CD4-positive, alpha-beta T cell treated with Interleukin-15 for 1 hour (primary cell): ENCODE data around the gene UTP20.

Experiments used
- DNase-seq: peaks from one replicate; pipeline ENCODE4 v3.0.0-alpha.2; 2020

Gene UTP20

DNA sequence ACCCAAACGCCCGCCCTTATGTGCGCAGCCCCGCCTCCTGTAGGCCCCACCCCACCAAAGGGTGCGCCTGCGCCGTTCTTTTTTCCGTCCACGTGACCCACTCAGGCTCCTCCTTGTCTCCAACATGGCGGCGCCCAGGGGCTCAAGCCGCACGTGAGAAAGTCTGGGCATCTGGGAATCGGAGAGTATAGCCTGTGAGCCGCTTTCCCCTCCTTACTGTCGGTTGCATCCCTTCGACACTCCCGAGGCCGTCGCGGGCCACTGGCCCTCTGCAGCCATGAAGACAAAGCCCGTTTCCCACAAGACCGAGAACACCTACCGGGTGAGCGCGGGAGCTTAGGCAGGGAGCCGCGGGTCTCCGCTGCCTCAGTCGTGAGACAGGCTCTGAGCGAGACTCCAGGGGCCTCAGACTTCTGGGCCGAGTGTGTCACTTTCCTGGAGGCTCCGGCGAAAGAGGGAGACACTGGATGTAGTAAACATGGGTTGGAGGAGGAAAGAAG, at the start of gene UTP20:
Gene UTP20, plus strand, starts transcription at position 100 of the 500 bp plus-strand sequence. Its CDS starts 178 bp downstream, at position 278.
- DNase-seq, result peak; percentile 89

DNA sequence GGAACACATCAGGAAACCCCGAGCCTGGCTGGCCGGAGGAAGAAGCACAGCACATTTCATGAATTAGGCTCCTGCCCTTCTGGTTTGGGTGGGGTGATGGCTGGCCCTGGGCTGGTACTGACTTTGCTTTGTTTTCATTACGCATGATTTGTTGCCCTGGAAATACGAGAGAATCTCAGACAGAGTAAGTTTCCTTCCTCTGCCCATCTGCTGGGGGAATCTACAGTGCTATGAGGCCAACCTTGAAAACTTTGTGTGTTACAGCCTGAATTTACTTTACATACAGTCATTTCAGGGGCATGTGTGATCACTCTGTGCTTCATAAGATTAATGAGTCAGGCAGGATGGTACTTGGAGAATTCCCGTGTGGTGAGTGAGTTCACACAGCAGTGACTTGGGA, 49.4 kb upstream of the UTP20 start:
- DNase-seq, result no peak

DNA sequence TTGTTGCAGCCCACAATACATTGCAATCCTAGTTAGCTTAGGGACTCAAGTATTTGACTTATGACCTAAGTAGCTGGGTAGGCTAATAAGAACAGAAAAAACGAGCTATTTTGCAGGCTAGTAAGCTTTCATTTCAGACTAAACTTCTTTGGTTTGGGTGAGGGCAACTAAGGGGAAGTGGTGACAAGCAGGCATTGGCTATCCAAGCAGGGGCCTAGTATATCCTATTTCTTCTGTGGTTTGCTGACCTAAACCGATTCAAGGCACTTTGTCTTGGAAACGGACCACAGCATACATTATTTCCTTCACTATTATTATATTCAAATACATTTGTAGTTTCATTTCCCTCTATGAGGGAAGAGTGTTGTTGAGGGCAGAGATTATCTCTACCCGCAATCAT, 48.3 kb upstream of the UTP20 start:
- no peak for DNase-seq

DNA sequence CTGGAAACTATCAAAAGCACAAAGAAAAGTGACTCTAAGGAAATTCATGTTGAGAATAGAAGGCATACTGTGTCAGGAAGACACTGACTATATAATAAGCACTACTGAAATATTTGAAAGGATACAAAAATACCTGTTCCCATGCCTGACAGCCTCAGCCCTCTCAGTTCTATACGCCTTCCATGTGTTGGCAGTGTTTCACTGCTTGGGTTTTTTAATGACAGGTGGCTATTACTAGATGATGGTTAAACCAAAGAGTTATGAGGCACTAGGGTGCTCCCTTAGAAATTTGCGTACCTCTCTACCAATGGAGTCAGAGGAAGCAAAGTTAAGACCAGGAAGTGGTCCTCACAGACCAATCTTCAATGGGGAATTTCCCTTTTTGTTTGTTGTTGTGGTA, 44.2 kb upstream of the UTP20 start:
- no peak for DNase-seq

DNA sequence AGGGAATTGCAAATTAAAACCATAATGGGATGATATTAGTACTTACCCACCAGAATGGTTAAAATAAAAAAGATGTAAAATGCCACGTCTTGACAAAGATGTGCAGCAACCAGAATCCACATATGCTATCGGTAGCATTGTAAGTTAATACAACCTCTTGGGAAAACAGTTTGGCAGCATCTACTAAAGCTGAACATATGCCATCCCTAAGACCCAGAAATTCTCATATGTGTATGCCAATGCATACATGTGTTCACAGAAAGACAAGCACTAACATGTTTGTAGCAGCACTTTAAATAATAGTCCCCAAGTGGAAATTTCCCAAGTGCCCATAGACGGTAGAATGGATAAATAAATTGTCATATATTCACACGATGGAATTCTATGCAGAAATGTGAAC, 41.6 kb upstream of the UTP20 start:
- DNase-seq, result no peak

DNA sequence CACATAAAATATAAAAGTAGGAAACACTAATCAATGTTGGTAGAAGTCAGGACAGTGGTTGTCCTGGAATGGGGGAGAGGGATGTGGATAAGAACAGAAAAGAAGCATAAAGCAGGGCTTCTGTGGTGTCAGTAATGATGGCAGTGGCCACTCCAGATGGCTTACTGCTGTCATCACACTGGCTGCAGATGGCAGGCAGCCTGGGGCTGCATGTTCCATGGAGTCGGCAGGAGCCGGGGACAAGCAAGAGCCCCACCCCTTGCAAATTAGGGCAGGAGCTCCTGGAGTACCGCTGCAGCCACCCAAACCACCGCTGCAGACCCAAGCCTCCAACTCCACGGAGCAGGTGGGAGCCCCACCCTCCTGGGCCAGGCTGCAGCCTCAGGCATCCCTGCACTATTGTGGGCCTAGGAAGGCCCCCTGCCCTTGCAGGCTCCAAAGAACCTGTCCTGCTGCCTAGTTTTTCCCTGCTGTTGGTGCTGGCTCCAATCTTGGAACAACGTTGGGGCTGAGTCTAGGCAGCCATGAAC, 41.0 kb upstream of the UTP20 start:
- DNase-seq, result no peak

DNA sequence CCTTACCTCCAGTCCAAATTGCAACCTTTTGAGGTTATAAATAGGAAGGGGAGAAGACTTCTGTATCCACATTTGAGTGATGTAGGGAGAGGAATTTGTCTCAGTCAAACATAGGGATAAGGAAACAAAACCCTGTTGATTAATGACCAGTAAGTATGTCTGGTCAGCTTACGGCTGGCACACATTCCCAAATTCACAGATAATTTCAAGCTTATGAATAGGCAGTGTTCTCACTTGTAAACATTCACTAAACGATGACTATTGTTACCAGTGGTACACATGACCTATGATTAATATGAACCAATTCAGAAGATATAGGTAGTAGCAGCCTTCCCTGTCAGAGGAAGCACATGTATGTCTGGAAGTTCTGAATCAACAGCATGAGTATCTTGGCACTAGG, 36.8 kb upstream of the UTP20 start:
- no peak for DNase-seq

DNA sequence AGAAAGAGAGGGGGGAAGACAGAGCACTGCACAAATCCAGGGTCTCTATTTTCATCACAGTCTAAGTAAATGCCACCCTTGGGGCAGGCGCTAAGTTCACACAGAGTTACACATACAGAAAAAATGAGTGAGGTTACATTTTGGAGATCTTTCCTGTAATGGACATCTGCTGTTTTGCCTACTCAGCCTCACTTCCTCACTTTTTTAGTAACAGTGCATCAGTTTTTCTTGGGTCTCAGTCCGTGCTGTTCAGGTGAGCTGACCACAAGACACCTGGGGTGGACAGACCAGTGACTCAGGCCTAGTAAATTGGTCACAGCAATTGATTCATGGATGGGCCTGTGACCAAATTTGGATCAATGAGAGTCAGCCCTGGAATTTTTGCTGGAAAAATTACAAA, 36.3 kb upstream of the UTP20 start:
- no peak for DNase-seq

DNA sequence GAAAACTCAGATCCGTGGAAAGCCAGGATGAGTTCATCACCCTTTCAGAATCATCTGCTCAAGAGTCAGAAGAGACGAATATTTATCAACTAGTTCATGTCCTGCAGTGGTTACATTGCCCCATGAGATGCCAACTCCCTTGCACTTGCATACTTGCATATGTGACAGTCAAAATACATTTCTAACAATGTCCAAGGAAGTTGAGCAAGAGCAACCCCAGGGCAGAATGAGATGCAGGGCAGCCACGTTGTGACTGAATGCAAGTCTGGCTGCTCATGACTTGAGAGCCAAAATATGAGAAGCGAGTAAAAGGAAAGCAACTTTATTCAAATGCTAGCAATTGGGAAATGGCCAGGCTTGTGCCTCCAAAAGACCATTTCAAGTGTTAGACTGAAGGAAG, 23.6 kb upstream of the UTP20 start:
- no peak for DNase-seq

DNA sequence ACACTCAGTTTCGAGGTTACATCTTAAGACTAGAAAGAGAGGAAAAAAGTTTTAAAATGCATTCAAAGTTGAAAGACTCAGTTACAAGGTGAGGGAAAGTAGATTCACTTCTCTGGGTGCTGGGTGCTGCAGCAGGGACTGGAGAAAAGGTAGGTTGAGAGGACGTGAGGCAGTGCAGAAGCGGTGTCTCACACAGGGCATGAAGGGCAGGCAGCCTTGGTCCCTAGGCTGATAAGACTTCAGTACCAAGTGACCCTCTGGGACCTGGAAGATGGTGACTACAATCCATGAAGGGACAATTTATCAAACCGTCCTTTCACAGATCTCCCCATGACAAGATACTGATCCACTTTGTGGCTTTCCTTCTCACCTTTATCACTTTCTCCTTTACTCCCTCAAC, 22.5 kb upstream of the UTP20 start:
- no peak for DNase-seq

DNA sequence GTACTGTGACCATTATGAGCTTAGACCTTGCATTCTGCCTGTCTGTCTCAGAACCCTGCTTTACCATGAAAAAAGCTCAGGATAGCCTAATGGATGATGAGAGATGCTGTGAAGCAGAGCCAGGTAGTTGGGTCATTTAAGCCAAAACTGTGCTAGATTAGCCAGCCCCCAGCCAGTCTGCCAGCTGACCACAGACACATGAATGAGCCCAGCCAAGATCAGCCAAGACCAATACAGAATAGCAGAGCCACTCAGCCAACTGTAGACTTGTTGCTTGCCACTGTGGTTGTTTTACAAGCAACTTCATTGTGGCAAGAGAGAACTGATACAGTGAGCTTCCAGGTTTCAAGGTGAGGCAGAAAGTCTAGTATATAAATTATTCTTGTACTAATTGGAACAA, 12.8 kb upstream of the UTP20 start:
- no peak for DNase-seq

DNA sequence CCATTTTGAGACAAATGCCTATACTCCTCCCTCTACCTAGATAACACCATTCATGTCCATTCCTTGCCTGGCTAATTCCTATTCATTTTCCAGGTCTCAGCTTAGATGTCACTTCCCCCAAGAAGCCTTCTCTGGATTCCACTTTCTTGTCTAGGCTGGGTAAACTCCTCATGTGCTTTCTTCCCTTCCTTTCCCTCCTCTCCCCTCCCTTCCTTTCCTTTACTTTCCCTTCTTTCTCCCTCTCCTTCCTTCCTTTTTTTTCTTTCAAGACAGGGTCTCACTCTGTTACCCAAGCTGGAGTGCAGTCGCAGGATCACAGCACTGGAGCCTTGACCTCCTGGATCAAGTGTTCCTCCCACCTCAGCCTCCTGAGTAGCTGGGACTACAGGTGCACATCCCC, 3.5 kb upstream of the UTP20 start:
- no peak for DNase-seq

DNA sequence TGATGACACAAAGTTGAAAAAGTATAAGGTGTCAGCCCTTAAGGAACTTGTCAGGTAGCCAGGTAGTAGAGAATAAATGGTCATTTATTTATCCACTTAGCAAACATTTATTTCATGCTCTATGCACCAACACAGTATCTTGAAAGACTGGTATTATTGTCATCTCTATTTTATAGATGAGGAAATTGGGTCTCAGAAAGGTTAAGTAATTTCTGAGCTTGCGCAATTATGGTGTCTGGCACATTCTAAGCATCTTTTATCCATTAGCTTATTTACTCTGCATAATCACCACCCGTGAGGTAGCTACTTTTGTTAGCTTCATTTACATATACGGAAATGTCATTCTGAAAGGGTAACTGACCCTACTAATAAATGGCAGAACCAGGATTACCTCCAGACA, 2.5 kb upstream of the UTP20 start:
- no peak for DNase-seq

DNA sequence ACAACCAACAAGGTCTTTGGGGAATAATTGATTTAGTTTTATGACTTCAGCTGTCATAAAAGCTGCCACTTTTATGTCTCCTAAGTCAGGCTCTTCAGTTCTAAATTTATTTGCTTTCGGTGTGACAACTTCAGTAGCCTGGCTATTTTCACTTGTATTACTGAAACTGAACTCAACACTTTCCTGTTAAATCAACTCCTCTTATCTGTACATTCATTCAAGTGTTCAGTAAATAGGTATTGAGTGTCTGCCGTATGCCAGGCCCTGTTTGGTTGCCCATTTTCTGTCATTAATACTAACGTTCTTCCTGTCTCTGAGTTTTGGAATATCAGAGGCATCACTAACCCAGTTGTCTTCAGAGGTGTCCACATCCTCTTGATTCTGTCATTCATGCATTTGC, 7.5 kb downstream of the UTP20 start:
- DNase-seq, result no peak

DNA sequence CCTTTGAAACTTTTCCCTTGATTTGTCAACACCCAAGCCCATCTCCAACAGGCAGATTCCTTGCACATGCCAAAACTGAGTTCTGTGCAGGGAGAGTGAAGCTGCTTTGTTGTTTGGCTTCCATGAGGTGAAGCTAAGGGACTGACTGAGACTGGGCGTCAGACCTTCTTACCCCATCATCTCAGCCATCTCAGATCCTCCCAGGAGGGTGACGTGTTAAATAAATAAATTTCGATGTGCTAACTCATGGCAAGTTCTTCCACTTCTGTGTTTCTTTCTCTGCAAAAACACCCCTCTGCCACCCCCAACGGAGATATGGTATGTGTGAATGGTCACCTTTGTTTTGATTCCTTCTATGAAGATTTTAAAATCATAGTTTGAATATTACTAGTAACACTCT, 17.8 kb downstream of the UTP20 start:
- no peak for DNase-seq

DNA sequence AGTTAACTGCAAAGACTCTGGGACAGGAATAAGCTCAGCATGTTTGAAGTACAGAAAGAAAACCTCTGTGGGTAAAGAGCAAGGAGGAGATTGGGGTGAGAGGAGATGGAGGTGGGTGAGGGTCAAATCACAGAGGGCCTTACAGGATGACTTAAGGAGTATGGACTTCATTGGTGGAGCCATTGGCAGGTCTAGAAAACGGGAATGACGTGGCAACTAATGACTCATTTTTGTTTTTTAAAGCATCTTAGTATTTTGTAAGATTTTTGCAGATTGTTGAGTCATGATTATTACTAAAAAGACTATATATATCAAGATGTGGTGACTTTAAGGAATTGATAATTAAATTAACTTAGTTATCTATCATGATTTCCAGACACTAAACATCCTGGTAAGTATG, 18.5 kb downstream of the UTP20 start:
- no peak for DNase-seq

DNA sequence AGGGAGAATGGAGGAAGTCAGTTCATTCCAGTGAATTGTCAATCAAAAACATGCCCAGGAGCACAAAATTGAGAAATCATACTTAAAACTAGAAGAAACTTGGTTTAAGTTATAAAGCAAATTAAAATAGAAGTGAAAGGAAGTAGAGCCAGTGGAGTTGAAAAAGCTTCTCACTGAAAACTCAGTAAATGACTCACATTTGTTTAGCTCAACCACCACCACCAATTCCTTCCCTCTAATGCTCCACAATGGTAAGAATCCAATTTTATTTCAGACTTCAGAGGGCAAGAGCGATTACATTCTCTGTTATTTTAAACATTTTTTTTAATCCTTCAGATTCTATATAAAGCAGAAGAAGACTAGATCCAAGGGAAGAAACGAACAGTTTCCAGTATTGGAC, 19.4 kb downstream of the UTP20 start:
- no peak for DNase-seq

DNA sequence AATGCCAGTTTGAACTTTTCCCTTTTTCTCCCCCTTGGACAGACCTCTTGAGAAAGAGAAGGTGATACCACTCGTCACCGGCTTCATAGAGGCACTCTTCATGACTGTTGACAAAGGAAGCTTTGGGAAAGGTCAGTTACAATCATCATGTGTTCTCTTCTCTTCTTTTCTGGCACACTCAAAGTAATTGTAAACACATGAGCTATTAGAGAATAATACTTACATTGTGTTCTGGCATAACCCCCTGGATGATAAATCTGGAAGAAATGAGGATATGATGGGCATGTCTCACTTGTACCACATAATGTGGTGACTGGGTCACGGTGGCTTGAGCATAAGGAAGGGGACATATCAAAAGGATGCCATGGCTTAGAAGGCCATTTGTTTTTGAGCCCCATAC, 20.0 kb downstream of the UTP20 start:
- no peak for DNase-seq

DNA sequence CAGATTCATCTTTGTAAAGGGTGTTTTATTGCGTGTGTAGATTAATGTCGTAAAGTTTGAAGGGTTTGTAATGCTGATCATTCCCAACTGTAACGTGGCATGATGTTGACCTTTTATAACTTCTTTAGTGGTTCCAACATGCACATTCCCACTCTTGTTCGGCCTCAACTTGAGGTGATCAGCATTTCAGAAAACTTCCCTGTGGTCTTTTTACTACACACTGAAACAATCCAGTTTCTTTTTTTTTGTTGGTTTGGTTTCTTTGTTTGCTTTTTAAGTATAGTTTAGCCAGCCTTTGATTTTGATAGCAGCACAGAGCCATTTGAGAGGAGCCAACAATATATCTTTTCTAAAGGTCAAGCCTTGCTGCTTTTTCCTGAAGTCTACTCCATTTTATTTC, 22.8 kb downstream of the UTP20 start:
- no peak for DNase-seq

DNA sequence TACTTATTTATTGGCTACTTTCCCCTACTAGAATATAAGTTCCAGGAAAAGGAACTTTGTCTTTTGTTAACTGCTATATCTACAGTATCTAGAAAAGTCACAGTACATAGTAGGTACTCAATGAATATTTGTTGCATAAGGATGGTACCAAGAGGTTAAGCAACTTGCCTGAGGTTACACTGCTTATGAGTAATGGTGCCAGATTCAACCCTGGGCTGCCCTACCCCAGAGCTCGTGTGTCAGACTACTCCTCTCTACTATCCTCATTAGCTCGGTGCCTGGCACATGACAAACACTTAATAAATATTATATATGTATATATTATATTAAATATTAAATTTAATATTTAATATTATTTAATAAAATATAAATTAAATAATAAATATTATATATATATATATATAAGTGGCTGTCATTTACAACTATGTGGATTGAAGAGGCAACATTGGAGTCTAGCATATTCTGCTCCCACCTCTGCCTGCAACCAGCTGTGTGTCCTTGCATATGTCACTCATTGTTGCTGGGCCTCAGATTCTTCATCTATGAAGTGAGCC, 25.4 kb downstream of the UTP20 start:
- no peak for DNase-seq

DNA sequence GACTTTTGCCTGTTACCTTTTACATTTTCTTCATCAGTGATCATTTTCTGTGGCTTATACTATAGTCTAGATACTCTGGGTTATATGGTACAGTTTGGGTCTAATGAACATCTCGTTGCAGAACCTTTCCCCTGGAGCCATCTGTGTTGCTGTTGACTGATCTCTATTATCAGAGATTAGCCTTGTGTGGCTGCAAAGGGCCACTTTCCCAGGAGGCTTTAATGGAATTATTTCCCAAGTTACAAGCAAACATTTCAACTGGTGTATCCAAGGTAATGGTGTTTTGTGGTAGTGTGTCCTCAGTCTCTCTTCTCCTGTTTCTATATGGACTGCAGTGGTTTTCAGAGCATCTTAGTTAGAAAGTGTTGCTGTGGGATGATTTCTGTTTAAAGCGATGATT, 25.9 kb downstream of the UTP20 start:
- DNase-seq, result no peak

DNA sequence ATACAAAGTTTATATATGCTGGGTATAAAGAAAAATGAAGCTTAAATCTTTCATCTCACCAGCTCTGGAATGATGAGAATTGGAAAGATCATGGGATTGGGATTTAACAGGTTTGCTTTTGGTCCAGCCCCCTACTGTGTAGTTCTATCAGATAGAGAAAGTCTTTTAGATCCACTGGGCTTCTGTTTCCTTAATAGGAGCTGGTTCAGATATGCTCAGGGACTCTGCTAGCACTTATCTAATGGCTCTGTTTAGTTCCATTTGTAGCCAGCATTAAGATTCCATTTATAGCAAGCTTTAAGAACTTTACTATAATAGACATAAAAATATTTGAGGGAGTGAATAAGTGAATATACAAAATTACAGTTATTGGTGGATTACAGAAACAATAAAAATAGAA, 42.6 kb downstream of the UTP20 start:
- no peak for DNase-seq

DNA sequence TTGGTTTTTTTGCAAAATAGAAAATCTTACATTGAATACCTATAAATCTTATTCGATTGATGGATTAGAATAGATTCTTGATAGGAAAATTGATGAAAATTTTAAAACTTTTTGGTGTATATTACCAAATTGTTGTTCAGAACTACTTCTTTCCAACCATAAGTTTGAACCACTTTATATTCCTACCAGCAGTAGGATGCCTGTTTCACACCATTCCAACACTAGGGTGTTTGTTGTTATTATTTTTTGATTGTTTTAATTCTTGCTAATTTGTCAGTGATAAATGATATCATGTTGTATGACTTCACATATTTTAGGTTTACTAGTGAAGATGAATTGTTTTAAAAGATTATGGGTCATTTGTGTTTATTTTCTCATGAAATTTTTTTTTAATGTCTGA, 43.4 kb downstream of the UTP20 start:
- DNase-seq, result no peak

DNA sequence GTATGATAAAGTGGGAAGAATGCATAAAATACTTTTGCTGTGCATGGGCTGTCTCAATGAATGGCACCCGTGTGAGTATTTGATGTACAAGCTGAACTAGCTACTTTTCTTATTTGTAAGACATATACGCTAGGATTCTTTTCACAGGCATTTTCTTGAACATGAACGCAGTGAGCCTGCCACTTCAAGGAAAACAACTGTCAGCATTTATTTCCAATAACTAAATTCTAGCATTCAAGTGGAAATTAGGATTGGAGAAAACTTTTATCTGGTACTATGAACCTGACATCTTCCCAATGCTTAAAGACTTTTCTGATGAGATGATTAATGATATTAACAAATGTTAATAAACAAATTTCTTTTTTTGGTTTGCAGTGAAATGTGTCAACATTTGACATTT, 45.7 kb downstream of the UTP20 start:
- no peak for DNase-seq

DNA sequence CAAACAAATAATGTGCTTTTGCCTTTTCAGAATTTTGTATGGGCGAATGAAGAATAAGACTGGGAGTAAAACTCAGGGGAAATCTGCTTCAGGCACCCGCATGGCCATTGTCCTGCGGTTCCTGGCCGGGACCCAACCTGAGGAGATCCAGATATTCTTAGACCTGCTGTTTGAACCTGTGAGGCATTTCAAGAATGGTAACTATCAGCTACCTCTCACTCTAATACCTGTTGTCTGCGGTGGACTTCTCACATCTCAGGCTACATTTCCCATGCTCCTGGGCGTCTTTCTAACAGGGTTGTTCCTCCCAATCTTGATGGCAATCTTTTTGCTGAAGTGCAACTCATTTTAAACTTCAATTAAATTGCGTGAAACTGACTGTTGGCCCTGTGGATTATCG, 47.1 kb downstream of the UTP20 start:
- no peak for DNase-seq

DNA sequence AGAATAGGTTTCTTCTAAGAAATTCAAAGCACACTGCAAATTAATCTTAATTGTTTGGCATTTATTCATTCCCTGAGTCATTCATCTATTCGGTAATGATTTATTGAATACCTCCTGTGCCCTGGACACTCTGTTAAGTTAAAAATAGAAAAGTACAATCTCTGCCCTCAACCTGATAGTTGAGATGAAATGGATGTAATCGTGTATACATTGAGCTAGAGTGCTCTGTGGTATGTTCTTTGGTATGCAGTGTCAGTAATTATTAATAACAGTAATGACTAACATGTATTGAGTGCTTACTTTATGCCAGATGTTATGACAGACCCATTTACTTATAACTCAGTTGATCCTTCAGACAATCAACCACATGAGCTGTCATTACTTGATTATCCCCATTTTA, 47.6 kb downstream of the UTP20 start:
- DNase-seq, result no peak
